Endothelial cell of umbilical vein (primary cell): ENCODE data around the gene DOCK1. TPM values are rescaled to one million over a fixed set of nuclear protein-coding genes. Genes with fewer than 3 reads are reported as not detected.

Experiments
- BruUV-seq: library from RNA; stranded (reverse); fragments of 400-500 nt; replicated peaks from 2 replicates; lab custom pipeline; 2021; lab: Mats Ljungman, UMichigan
- CTCF ChIA-PET: fragments of 300-600, 350-600 bp; sonication (Branson Sonifier 250); formaldehyde crosslinking; loops from one replicate; lab custom pipeline; 2021; ENCODE audit warnings: antibody characterized with exemption, inconsistent platforms; lab: Charles Lee
- POLR2A ChIA-PET: fragments of 300-600, 350-600 bp; sonication (Branson Sonifier 250); formaldehyde crosslinking; loops from one replicate; lab custom pipeline; 2021; ENCODE audit warnings: antibody characterized with exemption, inconsistent platforms; lab: Charles Lee
- DNase-seq: peaks from one replicate; pipeline ENCODE4 v3.0.0-alpha.2; 2011; ENCODE audit warnings: low read depth, low spot score
- FAIRE-seq: peaks from 2 replicates; lab custom pipeline; 2011; peaks lifted over from hg19 to GRCh38; lab: Jason Lieb, UNC
- H2AFZ ChIP-seq: 2 replicates; pipeline ENCODE4 v1.6.0; 2012; ENCODE audit warnings: low read depth, low read length, control low read depth, inconsistent platforms
- H3K27ac ChIP-seq: 2 replicates; pipeline ENCODE4 v1.5.1; 2011; ENCODE audit warnings: low read depth, mild to moderate bottlenecking, control low read depth, low read length, moderate library complexity; ENCODE audit not compliant: insufficient read depth
- H3K27me3 ChIP-seq, 2 experiments: 2 replicates each; pipeline versions ENCODE4 v1.6.0 to v1.6.1; 2011; ENCODE audit warnings: low read length in 2 of 2, mixed read lengths in 1 of 2; ENCODE audit not compliant: control insufficient read depth in 2 of 2, insufficient read depth in 2 of 2
- H3K36me3 ChIP-seq, 2 experiments: 2 replicates in 1 of 2; 3 replicates in 1 of 2; pipeline ENCODE4 v1.5.1; 2011; ENCODE audit warnings: low read length in 2 of 2, mild to moderate bottlenecking in 1 of 2, moderate library complexity in 1 of 2; ENCODE audit not compliant: control insufficient read depth in 2 of 2, insufficient read depth in 2 of 2; ENCODE audit errors: extremely low read depth in 1 of 2
- H3K4me1 ChIP-seq: 3 replicates; pipeline ENCODE4 v1.5.1; 2011; ENCODE audit warnings: mild to moderate bottlenecking, low read length; ENCODE audit not compliant: control insufficient read depth, insufficient read depth; ENCODE audit errors: extremely low read depth
- H3K4me2 ChIP-seq: 2 replicates; pipeline ENCODE4 v1.6.1; 2011; ENCODE audit warnings: low read length, control low read depth, mixed read lengths; ENCODE audit not compliant: insufficient read depth
- H3K4me3 ChIP-seq, 3 experiments: fragments of 200-600 bp in 1 of 3; sonication (generic), shearing (Covaris generic) in 1 of 3; replicated peaks in 1 of 3; 2 replicates each; pipeline ENCODE4 v1.5.1; 2011 to 2016; ENCODE audit warnings: control low read depth in 3 of 3, low read length in 3 of 3, mild to moderate bottlenecking in 2 of 3, inconsistent platforms in 1 of 3, low read depth in 1 of 3, moderate library complexity in 1 of 3; ENCODE audit not compliant: insufficient read depth in 1 of 3
- H3K79me2 ChIP-seq: 2 replicates; pipeline ENCODE4 v1.6.0; 2012; ENCODE audit warnings: low read length, inconsistent platforms; ENCODE audit not compliant: control insufficient read depth, insufficient read depth
- H3K9ac ChIP-seq: replicated peaks from 2 replicates; pipeline ENCODE3; 2011; ENCODE audit warnings: low read length, control low read depth; ENCODE audit not compliant: insufficient read depth; ENCODE audit errors: extremely low read depth
- H3K9me1 ChIP-seq: replicated peaks from 3 replicates; pipeline ENCODE4 v1.6.0; 2011; ENCODE audit warnings: mild to moderate bottlenecking, low read length; ENCODE audit not compliant: control insufficient read depth, insufficient read depth; ENCODE audit errors: extremely low read depth
- H3K9me3 ChIP-seq: replicated peaks from 2 replicates; pipeline ENCODE4 v1.5.1; 2012; ENCODE audit warnings: low read length, inconsistent platforms; ENCODE audit not compliant: control insufficient read depth, insufficient read depth
- H4K20me1 ChIP-seq: replicated peaks from 2 replicates; pipeline ENCODE3; 2011; ENCODE audit warnings: mild to moderate bottlenecking, low read length; ENCODE audit not compliant: control insufficient read depth, insufficient read depth; ENCODE audit errors: extremely low read depth
- EZH2 ChIP-seq: IDR thresholded peaks from 2 replicates; pipeline ENCODE4 v1.6.1; 2012; ENCODE audit warnings: borderline replicate concordance, low read depth, mild to moderate bottlenecking, moderate library complexity, low read length, inconsistent platforms; ENCODE audit not compliant: severe bottlenecking
- GATA2 ChIP-seq: IDR thresholded peaks from 2 replicates; pipeline ENCODE4 v1.7.0; 2011; ENCODE audit warnings: low read depth, mild to moderate bottlenecking, moderate library complexity, mixed read lengths, low read length; ENCODE audit not compliant: insufficient read length, insufficient read depth
- JUN ChIP-seq: IDR thresholded peaks from 2 replicates; pipeline ENCODE4 v1.6.1; 2011; ENCODE audit warnings: borderline replicate concordance, low read depth; ENCODE audit not compliant: insufficient read length, insufficient read depth
- POLR2AphosphoS5 ChIP-seq: IDR thresholded peaks from 2 replicates; pipeline ENCODE4 v1.6.1; 2012; ENCODE audit warnings: low read depth, mild to moderate bottlenecking, control low read depth, low read length, moderate library complexity; ENCODE audit not compliant: insufficient read depth
- dilution Hi-C: fragments of 300-500 bp; cut with MboI; formaldehyde crosslinking; loops from one replicate; pipeline ENCODE4 v1.15.0; 2019; ENCODE audit warnings: low sequenced_read_pairs; ENCODE audit not compliant: extremely low pct_ligation_motif_present
- intact Hi-C: fragments of 100-400 bp; cut with micrococcal nuclease; formaldehyde crosslinking; loops from one replicate; pipeline ENCODE4 v1.10.0; 2022
- polyA plus RNA-seq, 4 experiments: library from polyadenylated mRNA; depleted of rRNA in 3 of 4; stranded (reverse) in 3 of 4; unstranded in 1 of 4; fragments of >200 nt; gene quantifications; 2 replicates each; pipeline versions ENCODE4 v1.2.1 to v1.2.3, GENCODE V29; 2011 to 2012; ENCODE audit warnings: missing spikeins in 1 of 4
- total RNA-seq: library from RNA; stranded (reverse); gene quantifications from 2 replicates; pipeline ENCODE4 v1.2.3, GENCODE V29; 2021
- TF ChIP-seq, protein P1 (sequence below), 2 donors: IDR thresholded peaks; 1 replicate in 1 of 2; 2 replicates in 1 of 2; pipeline ENCODE4 v1.5.1; 2011; ENCODE audit warnings: low read length in 2 of 2, mild to moderate bottlenecking in 2 of 2, moderate library complexity in 2 of 2, control low read depth in 1 of 2, inconsistent platforms in 1 of 2, low read depth in 1 of 2; ENCODE audit not compliant: insufficient read depth in 1 of 2; ENCODE audit errors: extremely low read depth in 1 of 2

Gene DOCK1
- total and polyA plus RNA-seq, 2 donors (not counting 3 experiments of a cell fraction or from before 2014, with no cell fraction given): 22.5 to 83.1 TPM

DNA sequence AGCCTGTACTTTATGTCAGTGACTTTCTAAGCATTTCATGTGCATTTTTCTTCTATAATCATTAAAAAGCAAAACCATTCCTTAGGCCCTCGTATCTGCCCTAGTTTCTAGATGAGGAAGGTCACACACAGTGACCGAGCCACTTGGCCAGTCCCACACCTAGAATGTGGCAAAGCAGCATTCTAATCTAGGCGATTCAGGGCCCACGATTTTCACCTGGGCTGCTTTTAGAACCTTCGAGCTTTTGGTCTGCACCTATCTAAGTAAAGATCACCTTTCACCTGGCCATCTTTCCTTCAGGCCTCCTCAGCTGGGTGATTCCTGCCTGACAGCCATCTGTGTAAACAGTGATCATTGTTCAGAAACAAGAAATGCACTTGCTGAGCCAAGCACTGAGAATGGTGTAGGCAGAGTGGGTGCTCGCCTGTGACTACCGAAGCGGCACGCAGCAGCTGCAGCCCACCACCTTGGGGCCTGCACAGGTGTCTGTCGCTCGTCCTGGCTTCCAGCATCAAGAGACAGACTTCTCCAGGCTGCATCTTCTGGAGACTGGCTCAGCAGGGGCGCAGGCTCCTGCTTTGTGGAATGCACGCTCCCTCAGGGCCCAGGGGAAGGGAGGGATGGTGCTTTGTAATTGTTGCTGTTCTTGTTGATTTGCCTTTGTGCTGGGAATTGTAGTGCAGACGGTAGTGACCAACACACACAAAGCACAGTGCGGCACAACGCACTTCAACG is 440.2 kb downstream of the DOCK1 start:
- FAIRE-seq: no peak

DNA sequence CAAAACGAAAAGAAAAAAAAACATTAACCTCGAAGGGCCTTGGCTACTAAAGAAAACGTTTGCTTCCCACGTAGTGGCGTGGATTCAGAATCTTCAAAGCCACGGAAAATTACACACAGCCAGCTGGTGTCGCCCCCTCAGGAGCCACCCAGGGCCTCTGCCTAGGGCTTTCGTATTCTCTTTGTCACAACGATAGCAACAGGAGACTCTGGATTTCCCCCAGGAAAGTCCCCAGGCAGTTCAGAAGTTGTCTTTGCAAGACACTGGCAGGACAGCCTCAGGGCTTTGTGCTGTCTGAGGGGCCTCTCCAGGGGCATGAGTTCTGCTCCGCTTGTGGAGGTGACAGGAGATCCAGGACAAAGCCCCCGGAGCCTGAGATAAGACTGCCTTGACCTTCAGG is 441.4 kb downstream of the DOCK1 start:
- Histone ChIP-seq H3K4me2 (no peak overlapping the region), H4K20me1 (no peaks in the 10 kb centered on the region), H3K79me2 (no peaks in the 10 kb centered on the region), H3K9me1 (no peaks in the 10 kb centered on the region), H3K27ac (no peak overlapping the region), H3K36me3 (peaks cover 0 to 13% of the 10 kb centered on the region in 2 experiments), H3K4me1 (no peaks in the 10 kb centered on the region), H3K9me3 (no peaks in the 10 kb centered on the region), H3K4me3 (no peak overlapping the region), H2AFZ (no peak overlapping the region), H3K27me3 (no peaks in the 10 kb centered on the region), H3K9ac (no peak overlapping the region)
- no peak for FAIRE-seq
- BruUV-seq: no TSS peak
- ChIA-PET CTCF (no interaction called here), POLR2A (no interaction called here)
- dilution Hi-C loops (no loop called here), intact Hi-C loops (no loop called here)
- DNase-seq: no peak
- TF ChIP-seq POLR2AphosphoS5 (no peak), EZH2 (no peak)

More for the DNA sequence above, 440.2 kb downstream of the DOCK1 start:
- no peaks in the 10 kb centered on the region for H3K9me1 ChIP-seq
- no peaks in the 10 kb centered on the region for H3K4me1 ChIP-seq
- no TSS peak for BruUV-seq
- no peaks in the 10 kb centered on the region for H3K27me3 ChIP-seq
- H3K9me3 ChIP-seq: no peaks in the 10 kb centered on the region
- H3K27ac ChIP-seq: no peak overlapping the region
- POLR2A ChIA-PET: no interaction called here
- dilution Hi-C loops: no loop called here
- H3K9ac ChIP-seq: no peak overlapping the region
- H3K36me3 ChIP-seq: peaks cover 0 to 13% of the 10 kb centered on the region in 2 experiments
- CTCF ChIA-PET: no interaction called here
- no peaks in the 10 kb centered on the region for H3K79me2 ChIP-seq
- H3K4me3 ChIP-seq: no peak overlapping the region
- no peaks in the 10 kb centered on the region for H4K20me1 ChIP-seq
- TF ChIP-seq POLR2AphosphoS5 (no peak), JUN (no peak), GATA2 (no peak)
- TF ChIP-seq, protein P1, sequence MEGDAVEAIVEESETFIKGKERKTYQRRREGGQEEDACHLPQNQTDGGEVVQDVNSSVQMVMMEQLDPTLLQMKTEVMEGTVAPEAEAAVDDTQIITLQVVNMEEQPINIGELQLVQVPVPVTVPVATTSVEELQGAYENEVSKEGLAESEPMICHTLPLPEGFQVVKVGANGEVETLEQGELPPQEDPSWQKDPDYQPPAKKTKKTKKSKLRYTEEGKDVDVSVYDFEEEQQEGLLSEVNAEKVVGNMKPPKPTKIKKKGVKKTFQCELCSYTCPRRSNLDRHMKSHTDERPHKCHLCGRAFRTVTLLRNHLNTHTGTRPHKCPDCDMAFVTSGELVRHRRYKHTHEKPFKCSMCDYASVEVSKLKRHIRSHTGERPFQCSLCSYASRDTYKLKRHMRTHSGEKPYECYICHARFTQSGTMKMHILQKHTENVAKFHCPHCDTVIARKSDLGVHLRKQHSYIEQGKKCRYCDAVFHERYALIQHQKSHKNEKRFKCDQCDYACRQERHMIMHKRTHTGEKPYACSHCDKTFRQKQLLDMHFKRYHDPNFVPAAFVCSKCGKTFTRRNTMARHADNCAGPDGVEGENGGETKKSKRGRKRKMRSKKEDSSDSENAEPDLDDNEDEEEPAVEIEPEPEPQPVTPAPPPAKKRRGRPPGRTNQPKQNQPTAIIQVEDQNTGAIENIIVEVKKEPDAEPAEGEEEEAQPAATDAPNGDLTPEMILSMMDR (IDR thresholded peaks at IDR 0.05; ENCODE audit: extremely low read depth in 1 of 2, insufficient read depth in 1 of 2, low read depth in 1 of 2, low read length in 2 of 2): no peak
- intact Hi-C loops: no loop called here
- DNase-seq: no peak
- H2AFZ ChIP-seq: no peak overlapping the region
- no peak overlapping the region for H3K4me2 ChIP-seq
